H1 (cell line): ENCODE measurements around the gene EMC10. TPM values are rescaled to one million over a fixed set of nuclear protein-coding genes. Genes with fewer than 3 reads are reported as not detected.

Source experiments
- JUN ChIP-seq: IDR thresholded peaks from 2 replicates; pipeline ENCODE4 v1.6.1; 2011; ENCODE audit warnings: low read depth, mild to moderate bottlenecking, improper control_type of control experiment, low read length
- POLR2A ChIP-seq, 2 experiments: IDR thresholded peaks; 1 replicate in 1 of 2; 2 replicates in 1 of 2; pipeline ENCODE4 v1.6.1; 2011; ENCODE audit warnings: low read depth in 2 of 2, low read length in 2 of 2, mild to moderate bottlenecking in 2 of 2; ENCODE audit errors: control extremely low read depth in 1 of 2
- SAP30 ChIP-seq: fragments of 300-600 bp; sonication (generic); IDR thresholded peaks from 2 replicates; pipeline ENCODE4 v1.7.1; 2012; ENCODE audit warnings: low read length, moderate library complexity, mild to moderate bottlenecking, inconsistent platforms; ENCODE audit not compliant: insufficient read depth, insufficient replicate concordance
- TAF1 ChIP-seq: IDR thresholded peaks from 2 replicates; pipeline ENCODE4 v1.6.1; 2011; ENCODE audit warnings: mild to moderate bottlenecking, low read depth, low read length
- polyA plus RNA-seq, 7 experiments: library from polyadenylated mRNA; depleted of rRNA in 3 of 7; stranded (reverse) in 5 of 7; unstranded in 2 of 7; fragments of >200 nt in 5 of 7; fragments of 200-250 nt in 2 of 7; gene quantifications; 1 replicate in 5 of 7; 2 replicates in 1 of 7; 4 replicates in 1 of 7; pipeline versions ENCODE4 v1.2.1 to v1.2.3, GENCODE V29; 2011 to 2013; ENCODE audit warnings: missing spikeins in 2 of 7, mixed read lengths in 2 of 7
- total RNA-seq: library from RNA; stranded (reverse); fragmentation: NEBNext Ultra II Directional; extraction: Animal tissue kit (Norgen Biotek cat#: 25700); gene quantifications from 2 replicates; pipeline ENCODE4 v1.2.1, GENCODE V29; 2021

Gene EMC10
- total and polyA plus RNA-seq, 2 of the 8 experiments (the other 6 are each of a cell fraction or from before 2014, with no cell fraction given), result 77.6 to 103 TPM

GRCh38 chr19:50459638-50460037 lies 16.7 kb upstream of the EMC10 start (continued):
- no peak for TF ChIP-seq TAF1
- TF ChIP-seq JUN, result no peak
- TF ChIP-seq SAP30, result no peak
- no peak for TF ChIP-seq POLR2A (IDR thresholded peaks at IDR 0.05; ENCODE audit: control extremely low read depth in 1 of 2, low read depth in 2 of 2, low read length in 2 of 2)
